IPS-15b (cell line): Measurements from ENCODE around the gene PJA1.

Source experiments
- H3K27me3 ChIP-seq: one replicate; pipeline ENCODE4 v1.6.1; 2013; ENCODE audit warnings: low read length; ENCODE audit not compliant: control insufficient read depth, insufficient read depth
- H3K36me3 ChIP-seq: one replicate; pipeline ENCODE4 v1.6.1; 2013; ENCODE audit warnings: low read length; ENCODE audit not compliant: control insufficient read depth, insufficient read depth
- H3K4me1 ChIP-seq: one replicate; pipeline ENCODE4 v1.6.1; 2013; ENCODE audit warnings: mild to moderate bottlenecking, low read length; ENCODE audit not compliant: control insufficient read depth, insufficient read depth
- H3K4me3 ChIP-seq: one replicate; pipeline ENCODE4 v1.5.1; 2013; ENCODE audit warnings: low read depth, low read length
- H3K9ac ChIP-seq: one replicate; pipeline ENCODE4 v1.6.1; 2013; ENCODE audit warnings: low read depth, mild to moderate bottlenecking, low read length
- H3K9me3 ChIP-seq: one replicate; pipeline ENCODE4 v1.6.1; 2013; ENCODE audit warnings: mild to moderate bottlenecking, low read length; ENCODE audit not compliant: control insufficient read depth, insufficient read depth

The PJA1 gene

GRCh38 chrX:69121321-69122000 lies 43.8 kb downstream of the PJA1 start:
- Histone ChIP-seq H3K9ac (no peak overlapping the region), H3K27me3 (no peaks in the 10 kb centered on the region), H3K9me3 (no peaks in the 10 kb centered on the region), H3K4me1 (no peaks in the 10 kb centered on the region), H3K36me3 (no peaks in the 10 kb centered on the region), H3K4me3 (no peak overlapping the region)

DNA sequence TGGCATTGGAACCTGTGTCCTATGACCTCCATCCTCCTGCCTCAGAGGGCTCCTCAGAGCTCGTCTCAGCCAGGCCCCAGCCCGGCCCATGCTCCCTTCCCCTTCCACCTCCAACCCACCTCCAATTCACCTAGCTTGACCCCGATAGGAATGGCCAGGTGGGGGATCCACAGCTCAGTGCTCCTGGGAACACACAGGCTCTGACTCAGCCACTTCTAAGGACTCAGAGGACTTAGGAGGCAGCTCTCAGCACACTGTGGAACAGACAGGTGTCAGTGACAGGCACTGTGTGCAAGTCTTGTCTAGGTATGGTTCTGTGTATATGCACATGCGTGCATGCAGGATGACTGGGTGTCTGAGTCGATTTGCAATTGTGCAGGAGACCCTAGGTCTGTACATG lies 44.8 kb downstream of the PJA1 start:
- no peak overlapping the region for H3K4me3 ChIP-seq
- H3K27me3 ChIP-seq, result no peaks in the 10 kb centered on the region

GRCh38 chrX:69119122-69119521 lies 46.1 kb downstream of the PJA1 start:
- Histone ChIP-seq H3K4me1 (no peaks in the 10 kb centered on the region), H3K9me3 (no peaks in the 10 kb centered on the region), H3K4me3 (no peak overlapping the region), H3K9ac (no peak overlapping the region), H3K36me3 (no peaks in the 10 kb centered on the region), H3K27me3 (no peaks in the 10 kb centered on the region)

More for the DNA sequence above, 44.8 kb downstream of the PJA1 start:
- Histone ChIP-seq H3K9me3 (no peaks in the 10 kb centered on the region), H3K9ac (no peak overlapping the region), H3K36me3 (no peaks in the 10 kb centered on the region), H3K4me1 (no peaks in the 10 kb centered on the region)

GRCh38 chrX:69117876-69118526 lies 47.3 kb downstream of the PJA1 start:
- Histone ChIP-seq H3K4me1 (no peaks in the 10 kb centered on the region), H3K27me3 (no peaks in the 10 kb centered on the region), H3K36me3 (no peaks in the 10 kb centered on the region), H3K9me3 (no peaks in the 10 kb centered on the region), H3K9ac (no peak overlapping the region), H3K4me3 (no peak overlapping the region)

DNA sequence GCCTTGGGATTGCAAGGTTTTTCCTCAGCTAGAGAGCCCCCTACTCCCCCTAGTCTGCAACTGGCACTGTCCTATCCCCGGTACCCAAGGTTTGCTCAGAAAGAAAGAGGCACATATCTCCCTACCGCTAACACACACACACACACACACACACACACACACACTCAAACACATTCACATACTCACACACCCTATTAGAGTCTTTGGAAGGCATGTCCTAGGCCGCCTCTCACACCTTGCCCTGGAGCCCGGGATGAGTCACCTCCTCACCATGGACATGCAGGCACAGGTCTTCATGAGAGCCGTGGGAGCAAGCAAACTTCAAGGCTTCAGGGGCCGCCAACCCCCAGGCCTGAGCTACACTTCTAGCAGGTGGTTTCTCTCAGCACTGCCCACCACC lies 49.2 kb downstream of the PJA1 start:
- H3K4me1 ChIP-seq, result no peaks in the 10 kb centered on the region
- no peak overlapping the region for H3K9ac ChIP-seq
- no peak overlapping the region for H3K4me3 ChIP-seq
- H3K9me3 ChIP-seq, result no peaks in the 10 kb centered on the region
- H3K36me3 ChIP-seq, result no peaks in the 10 kb centered on the region
- no peaks in the 10 kb centered on the region for H3K27me3 ChIP-seq

- no peak overlapping the region for H3K9ac ChIP-seq
- no peak overlapping the region for H3K4me3 ChIP-seq
- H3K4me1 ChIP-seq, result no peaks in the 10 kb centered on the region
- no peaks in the 10 kb centered on the region for H3K9me3 ChIP-seq
- H3K27me3 ChIP-seq, result no peaks in the 10 kb centered on the region
- H3K36me3 ChIP-seq, result no peaks in the 10 kb centered on the region
Measured at GRCh38 chrX:69113723-69114122, 51.5 kb downstream of the PJA1 start.
